Measurements from ENCODE around the gene MT3. TPM values are rescaled to one million over a fixed set of nuclear protein-coding genes. Genes with fewer than 3 reads are reported as not detected.

MT3 gene
- total and polyA plus RNA-seq, 2 of the 13 experiments (the other 11 are each of a cell fraction or from before 2014, with no cell fraction given) = not detected

DNA sequence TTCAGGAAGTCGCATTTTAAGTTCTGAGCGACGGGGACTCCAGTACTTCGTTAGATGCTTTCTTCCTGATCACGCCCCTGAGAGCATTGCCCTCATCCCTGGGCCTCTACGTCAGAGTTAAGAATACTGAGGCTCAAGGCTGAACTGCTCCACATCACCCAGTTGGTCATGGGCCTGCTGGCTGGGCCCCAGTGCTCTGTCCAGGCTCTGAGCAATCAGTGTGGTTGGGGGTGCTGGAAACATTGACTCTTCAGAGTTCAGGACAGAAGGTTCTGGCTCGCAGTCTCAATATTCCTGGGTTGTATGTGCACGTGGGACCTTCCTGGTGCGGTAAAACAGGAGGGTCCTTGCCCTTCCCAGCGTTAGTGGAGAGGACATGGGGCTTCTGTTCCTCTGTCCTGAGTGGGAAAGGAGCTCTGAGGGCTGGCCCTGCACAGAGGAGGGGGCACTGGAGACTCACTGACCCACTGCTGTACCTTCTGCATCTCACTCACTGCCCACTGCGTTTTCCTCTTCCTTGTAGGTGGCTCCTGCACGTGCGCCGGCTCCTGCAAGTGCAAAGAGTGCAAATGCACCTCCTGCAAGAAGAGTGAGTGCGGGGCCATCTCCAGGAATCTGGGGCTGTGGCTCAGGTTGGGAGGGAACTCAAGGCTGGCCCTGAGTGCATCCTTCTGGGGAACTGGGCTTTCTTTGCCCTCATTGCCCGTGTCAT is 36.8 kb downstream of the MT3 start (continued):
- no peak for TF ChIP-seq UBTF (CRISPR knock-in tag; IDR thresholded peaks at IDR 0.05)
- TF ChIP-seq MTF2 (CRISPR knock-in tag; IDR thresholded peaks at IDR 0.05; ENCODE audit: borderline replicate concordance) = no peak
- TF ChIP-seq, protein P1, sequence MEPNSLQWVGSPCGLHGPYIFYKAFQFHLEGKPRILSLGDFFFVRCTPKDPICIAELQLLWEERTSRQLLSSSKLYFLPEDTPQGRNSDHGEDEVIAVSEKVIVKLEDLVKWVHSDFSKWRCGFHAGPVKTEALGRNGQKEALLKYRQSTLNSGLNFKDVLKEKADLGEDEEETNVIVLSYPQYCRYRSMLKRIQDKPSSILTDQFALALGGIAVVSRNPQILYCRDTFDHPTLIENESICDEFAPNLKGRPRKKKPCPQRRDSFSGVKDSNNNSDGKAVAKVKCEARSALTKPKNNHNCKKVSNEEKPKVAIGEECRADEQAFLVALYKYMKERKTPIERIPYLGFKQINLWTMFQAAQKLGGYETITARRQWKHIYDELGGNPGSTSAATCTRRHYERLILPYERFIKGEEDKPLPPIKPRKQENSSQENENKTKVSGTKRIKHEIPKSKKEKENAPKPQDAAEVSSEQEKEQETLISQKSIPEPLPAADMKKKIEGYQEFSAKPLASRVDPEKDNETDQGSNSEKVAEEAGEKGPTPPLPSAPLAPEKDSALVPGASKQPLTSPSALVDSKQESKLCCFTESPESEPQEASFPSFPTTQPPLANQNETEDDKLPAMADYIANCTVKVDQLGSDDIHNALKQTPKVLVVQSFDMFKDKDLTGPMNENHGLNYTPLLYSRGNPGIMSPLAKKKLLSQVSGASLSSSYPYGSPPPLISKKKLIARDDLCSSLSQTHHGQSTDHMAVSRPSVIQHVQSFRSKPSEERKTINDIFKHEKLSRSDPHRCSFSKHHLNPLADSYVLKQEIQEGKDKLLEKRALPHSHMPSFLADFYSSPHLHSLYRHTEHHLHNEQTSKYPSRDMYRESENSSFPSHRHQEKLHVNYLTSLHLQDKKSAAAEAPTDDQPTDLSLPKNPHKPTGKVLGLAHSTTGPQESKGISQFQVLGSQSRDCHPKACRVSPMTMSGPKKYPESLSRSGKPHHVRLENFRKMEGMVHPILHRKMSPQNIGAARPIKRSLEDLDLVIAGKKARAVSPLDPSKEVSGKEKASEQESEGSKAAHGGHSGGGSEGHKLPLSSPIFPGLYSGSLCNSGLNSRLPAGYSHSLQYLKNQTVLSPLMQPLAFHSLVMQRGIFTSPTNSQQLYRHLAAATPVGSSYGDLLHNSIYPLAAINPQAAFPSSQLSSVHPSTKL (CRISPR knock-in tag; IDR thresholded peaks at IDR 0.05) = no peak
- no peak for TF ChIP-seq ZNF253 (CRISPR knock-in tag; IDR thresholded peaks at IDR 0.05; ENCODE audit: borderline replicate concordance)
- TF ChIP-seq, protein P2, sequence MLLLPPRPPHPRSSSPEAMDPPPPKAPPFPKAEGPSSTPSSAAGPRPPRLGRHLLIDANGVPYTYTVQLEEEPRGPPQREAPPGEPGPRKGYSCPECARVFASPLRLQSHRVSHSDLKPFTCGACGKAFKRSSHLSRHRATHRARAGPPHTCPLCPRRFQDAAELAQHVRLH (CRISPR knock-in tag; IDR thresholded peaks at IDR 0.05; ENCODE audit: borderline replicate concordance, low read depth) = no peak
- no peak for TF ChIP-seq SP5 (CRISPR knock-in tag; IDR thresholded peaks at IDR 0.05; ENCODE audit: borderline replicate concordance, low read depth)
- TF ChIP-seq KLF15 (CRISPR knock-in tag; IDR thresholded peaks at IDR 0.05; ENCODE audit: borderline replicate concordance) = no peak
- TF ChIP-seq PHF20 (CRISPR knock-in tag; IDR thresholded peaks at IDR 0.05) = no peak
- no peak for TF ChIP-seq ZFAT (CRISPR knock-in tag; conservative IDR thresholded peaks at IDR 0.05)
- no peak for TF ChIP-seq ZNF12 (CRISPR knock-in tag; IDR thresholded peaks at IDR 0.05)
- TF ChIP-seq REL (CRISPR knock-in tag; conservative IDR thresholded peaks at IDR 0.05) = peak; percentile 34; the same call in 1 of the 2 replicates
- TF ChIP-seq RELA (CRISPR knock-in tag; IDR thresholded peaks at IDR 0.05) = 0 out of 2 replicates have a peak, but pooled peaks have one; percentile 6
- TF ChIP-seq ZNF660 (CRISPR knock-in tag; IDR thresholded peaks at IDR 0.05; ENCODE audit: borderline replicate concordance, low read depth) = no peak
- TF ChIP-seq ZSCAN22 (CRISPR knock-in tag; IDR thresholded peaks at IDR 0.05) = no peak
- no peak for TF ChIP-seq HOXA9 (CRISPR knock-in tag; IDR thresholded peaks at IDR 0.05; ENCODE audit: borderline replicate concordance)
- TF ChIP-seq ZNF33A (CRISPR knock-in tag; IDR thresholded peaks at IDR 0.05; ENCODE audit: borderline replicate concordance) = no peak
- TF ChIP-seq DPF2 (CRISPR knock-in tag; IDR thresholded peaks at IDR 0.05; ENCODE audit: borderline replicate concordance, low read depth) = no peak
- no peak for TF ChIP-seq MEF2D (CRISPR knock-in tag; IDR thresholded peaks at IDR 0.05)
- TF ChIP-seq, protein P3, sequence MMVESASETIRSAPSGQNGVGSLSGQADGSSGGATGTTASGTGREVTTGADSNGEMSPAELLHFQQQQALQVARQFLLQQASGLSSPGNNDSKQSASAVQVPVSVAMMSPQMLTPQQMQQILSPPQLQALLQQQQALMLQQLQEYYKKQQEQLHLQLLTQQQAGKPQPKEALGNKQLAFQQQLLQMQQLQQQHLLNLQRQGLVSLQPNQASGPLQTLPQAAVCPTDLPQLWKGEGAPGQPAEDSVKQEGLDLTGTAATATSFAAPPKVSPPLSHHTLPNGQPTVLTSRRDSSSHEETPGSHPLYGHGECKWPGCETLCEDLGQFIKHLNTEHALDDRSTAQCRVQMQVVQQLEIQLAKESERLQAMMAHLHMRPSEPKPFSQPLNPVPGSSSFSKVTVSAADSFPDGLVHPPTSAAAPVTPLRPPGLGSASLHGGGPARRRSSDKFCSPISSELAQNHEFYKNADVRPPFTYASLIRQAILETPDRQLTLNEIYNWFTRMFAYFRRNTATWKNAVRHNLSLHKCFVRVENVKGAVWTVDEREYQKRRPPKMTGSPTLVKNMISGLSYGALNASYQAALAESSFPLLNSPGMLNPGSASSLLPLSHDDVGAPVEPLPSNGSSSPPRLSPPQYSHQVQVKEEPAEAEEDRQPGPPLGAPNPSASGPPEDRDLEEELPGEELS (CRISPR knock-in tag; IDR thresholded peaks at IDR 0.05) = peak; percentile 5; the same call in 1 of the 2 replicates
- TF ChIP-seq ZNF230 (CRISPR knock-in tag; IDR thresholded peaks at IDR 0.05) = no peak; the same call in 1 of the 2 replicates

Measured in HepG2 (cell line).